HEK293 (cell line): ENCODE results near the gene STMN1.
"Not testable (repeated sequence)": the region's sequence is repeated elsewhere in the genome, so short reads cannot be mapped to it uniquely, and the experiment has no call there.

ENCODE experiments used
- CTCF ChIA-PET: fragments of 350-600 bp; formaldehyde crosslinking; extraction: SDS; loops from one replicate; lab custom pipeline; 2021; ENCODE audit warnings: antibody characterized with exemption; lab: Yijun Ruan, JAX
- POLR2A ChIA-PET: fragments of 300-600 bp; formaldehyde crosslinking; extraction: SDS; loops from one replicate; lab custom pipeline; 2020; ENCODE audit warnings: antibody characterized with exemption, inconsistent platforms; lab: Yijun Ruan, JAX
- H3K27ac ChIP-seq: fragments of 200-500 bp; sonication (Bioruptor generic); 2 replicates; pipeline ENCODE4 v1.5.1; 2014; ENCODE audit warnings: low read depth, low read length, control low read depth, inconsistent platforms; ENCODE audit errors: extremely low read depth
- H3K36me3 ChIP-seq, 2 experiments: fragments of 200-500 bp in 1 of 2; sonication (Bioruptor generic) in 1 of 2; 1 replicate in 1 of 2; 2 replicates in 1 of 2; pipeline ENCODE4 v1.5.1; 2014 to 2017; ENCODE audit warnings: inconsistent platforms in 2 of 2, low read length in 2 of 2; ENCODE audit not compliant: control insufficient read depth in 2 of 2, insufficient read depth in 1 of 2
- H3K4me1 ChIP-seq: fragments of 200-500 bp; sonication (Bioruptor generic); 2 replicates; pipeline ENCODE4 v1.5.1; 2014; ENCODE audit warnings: mild to moderate bottlenecking, low read length, inconsistent platforms; ENCODE audit not compliant: control insufficient read depth, insufficient read depth
- H3K4me3 ChIP-seq: 2 replicates; pipeline ENCODE4 v1.5.1; 2011; ENCODE audit warnings: low read depth, mild to moderate bottlenecking, control low read depth, low read length, moderate library complexity
- H3K9me3 ChIP-seq: fragments of 200-500 bp; sonication (Bioruptor generic); 2 replicates; pipeline ENCODE4 v1.5.1; 2014; ENCODE audit warnings: low read depth, low read length, inconsistent platforms; ENCODE audit not compliant: control insufficient read depth, insufficient read depth
- GLIS1 ChIP-seq: fragments of 450-650 bp; formaldehyde crosslinking; IDR thresholded peaks from 2 replicates; pipeline ENCODE4 v1.5.1; 2016; ENCODE audit warnings: missing biosample characterization, missing genetic modification characterization
- KLF7 ChIP-seq: fragments of 450-650 bp; formaldehyde crosslinking; IDR thresholded peaks from 2 replicates; pipeline ENCODE4 v1.5.1; 2016; ENCODE audit warnings: missing biosample characterization, missing genetic modification characterization, borderline replicate concordance
- MEIS1 ChIP-seq: sonication (generic); formaldehyde crosslinking; IDR thresholded peaks from 2 replicates; pipeline ENCODE4 v1.8.1; 2022; ENCODE audit warnings: missing genetic modification reagents, mild to moderate bottlenecking, borderline replicate concordance
- YY1 ChIP-seq: fragments of 450-650 bp; formaldehyde crosslinking; IDR thresholded peaks from 2 replicates; pipeline ENCODE4 v1.5.1; 2018; ENCODE audit warnings: missing biosample characterization, missing genetic modification characterization
- ZBTB17 ChIP-seq: fragments of 450-650 bp; formaldehyde crosslinking; IDR thresholded peaks from 2 replicates; pipeline ENCODE4 v1.5.1; 2016; ENCODE audit warnings: missing biosample characterization, missing genetic modification characterization
- ZBTB20 ChIP-seq: fragments of 450-650 bp; formaldehyde crosslinking; IDR thresholded peaks from 2 replicates; pipeline ENCODE4 v1.5.1; 2016; ENCODE audit warnings: missing biosample characterization, missing genetic modification characterization
- ZBTB7A ChIP-seq: fragments of 450-650 bp; formaldehyde crosslinking; IDR thresholded peaks from 2 replicates; pipeline ENCODE4 v1.5.1; 2016; ENCODE audit warnings: low read depth, missing biosample characterization, missing genetic modification characterization
- ZNF169 ChIP-seq: fragments of 450-650 bp; formaldehyde crosslinking; IDR thresholded peaks from 2 replicates; pipeline ENCODE4 v1.5.1; 2016; ENCODE audit warnings: missing biosample characterization, missing genetic modification characterization
- ZNF335 ChIP-seq: fragments of 450-650 bp; formaldehyde crosslinking; conservative IDR thresholded peaks from 2 replicates; pipeline ENCODE4 v1.5.1; 2016; ENCODE audit warnings: missing biosample characterization, missing genetic modification characterization
- ZNF792 ChIP-seq: fragments of 450-650 bp; formaldehyde crosslinking; IDR thresholded peaks from 2 replicates; pipeline ENCODE4 v1.5.1; 2016; ENCODE audit warnings: missing biosample characterization, missing genetic modification characterization
- TF ChIP-seq, protein P1 (sequence below): fragments of 450-650 bp; formaldehyde crosslinking; IDR thresholded peaks from 2 replicates; pipeline ENCODE4 v1.5.1; 2016; ENCODE audit warnings: missing biosample characterization, missing genetic modification characterization
- TF ChIP-seq, protein P2 (sequence below): fragments of 450-650 bp; formaldehyde crosslinking; conservative IDR thresholded peaks from 2 replicates; pipeline ENCODE4 v1.5.1; 2016; ENCODE audit warnings: low read depth, missing biosample characterization, missing genetic modification characterization
- TF ChIP-seq, protein P3 (sequence below): fragments of 450-650 bp; formaldehyde crosslinking; IDR thresholded peaks from 2 replicates; pipeline ENCODE4 v1.5.1; 2016; ENCODE audit warnings: missing biosample characterization, missing genetic modification characterization

The STMN1 gene

DNA sequence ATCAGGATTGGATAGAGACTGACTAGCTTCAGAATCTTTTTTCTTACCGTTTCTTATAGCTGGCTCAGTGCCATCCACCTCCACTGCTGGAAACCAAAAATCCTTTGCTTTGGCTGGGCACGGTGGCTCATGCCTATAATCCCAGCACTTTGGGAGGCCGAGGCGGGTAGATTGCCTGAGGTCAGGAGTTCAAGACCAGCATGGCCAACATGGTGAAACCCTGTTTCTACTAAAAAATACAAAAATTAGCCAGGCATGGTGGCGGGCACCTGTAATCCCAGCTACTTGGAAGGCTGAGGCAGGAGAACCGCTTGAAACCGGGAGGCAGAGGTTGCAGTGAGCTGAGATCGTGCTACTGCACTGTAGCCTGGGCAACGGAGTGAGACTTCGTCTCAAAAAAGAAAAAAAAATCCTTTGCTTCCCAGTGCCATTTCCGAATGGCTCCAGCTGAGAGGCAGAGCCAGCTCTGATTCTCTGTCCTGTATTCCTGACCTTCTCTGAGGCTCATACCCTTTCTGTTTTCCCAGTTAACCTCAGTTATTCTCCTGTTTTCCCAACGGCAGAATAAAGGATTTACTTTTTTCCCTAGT lies 26.7 kb upstream of the STMN1 start:
- CTCF ChIA-PET, H3K27ac ChIP-seq: not testable (repeated sequence)
- POLR2A ChIA-PET, result interaction anchor here (1.6 kb wide), 1 partner anchor 10 kb away, joined by 5 read pairs; no protein-coding TSS in a partner anchor
- TF ChIP-seq ZBTB17 (0 out of 2 replicates have a peak, but pooled peaks have one; percentile 33), GLIS1 (tag by site-specific recombination) (peak; percentile 30; the same call in 1 of the 2 replicates), ZNF335 (tag by site-specific recombination) (peak; percentile 95)
- TF ChIP-seq, all 188 proteins: peak for 3; not testable (repeated sequence) for 185
- H3K4me1 ChIP-seq, H3K36me3 ChIP-seq, H3K9me3 ChIP-seq, H3K4me3 ChIP-seq: not testable (repeated sequence)

DNA sequence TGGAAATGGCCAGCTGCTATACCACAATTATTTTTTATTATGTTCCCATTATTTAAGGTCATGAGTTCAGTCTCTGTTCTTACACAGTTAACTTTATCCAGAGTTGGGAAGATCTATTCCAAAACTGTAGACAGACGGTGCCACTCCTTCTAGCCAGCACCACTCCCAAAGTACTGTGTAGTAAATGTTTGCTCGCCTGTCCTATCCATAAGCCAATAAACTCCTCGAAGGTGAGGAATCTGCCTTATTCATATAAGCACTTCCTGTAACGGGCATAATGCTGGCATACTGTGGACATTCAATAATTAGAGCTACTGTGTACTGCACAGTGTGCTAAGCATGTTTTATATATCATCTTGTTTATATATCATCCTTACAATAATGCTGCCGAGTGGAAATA lies 26.1 kb upstream of the STMN1 start:
- CTCF ChIA-PET, result no interaction called here
- POLR2A ChIA-PET, result interaction anchor here (0.6 kb wide), 1 partner anchor 56 kb away, joined by 3 read pairs; no protein-coding TSS in a partner anchor
- Histone ChIP-seq H3K27ac (no peak overlapping the region), H3K4me1 (no peaks in the 10 kb centered on the region), H3K36me3 (no peaks in the 10 kb centered on the region), H3K9me3 (no peaks in the 10 kb centered on the region), H3K4me3 (no peak overlapping the region)
- TF ChIP-seq, protein P1, sequence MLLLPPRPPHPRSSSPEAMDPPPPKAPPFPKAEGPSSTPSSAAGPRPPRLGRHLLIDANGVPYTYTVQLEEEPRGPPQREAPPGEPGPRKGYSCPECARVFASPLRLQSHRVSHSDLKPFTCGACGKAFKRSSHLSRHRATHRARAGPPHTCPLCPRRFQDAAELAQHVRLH (tag by site-specific recombination), result no peak
- TF ChIP-seq YY1 (tag by site-specific recombination) (no peak), ZBTB20 (tag by site-specific recombination) (peak; percentile 13; the same call in 1 of the 2 replicates)
- TF ChIP-seq, protein P2, sequence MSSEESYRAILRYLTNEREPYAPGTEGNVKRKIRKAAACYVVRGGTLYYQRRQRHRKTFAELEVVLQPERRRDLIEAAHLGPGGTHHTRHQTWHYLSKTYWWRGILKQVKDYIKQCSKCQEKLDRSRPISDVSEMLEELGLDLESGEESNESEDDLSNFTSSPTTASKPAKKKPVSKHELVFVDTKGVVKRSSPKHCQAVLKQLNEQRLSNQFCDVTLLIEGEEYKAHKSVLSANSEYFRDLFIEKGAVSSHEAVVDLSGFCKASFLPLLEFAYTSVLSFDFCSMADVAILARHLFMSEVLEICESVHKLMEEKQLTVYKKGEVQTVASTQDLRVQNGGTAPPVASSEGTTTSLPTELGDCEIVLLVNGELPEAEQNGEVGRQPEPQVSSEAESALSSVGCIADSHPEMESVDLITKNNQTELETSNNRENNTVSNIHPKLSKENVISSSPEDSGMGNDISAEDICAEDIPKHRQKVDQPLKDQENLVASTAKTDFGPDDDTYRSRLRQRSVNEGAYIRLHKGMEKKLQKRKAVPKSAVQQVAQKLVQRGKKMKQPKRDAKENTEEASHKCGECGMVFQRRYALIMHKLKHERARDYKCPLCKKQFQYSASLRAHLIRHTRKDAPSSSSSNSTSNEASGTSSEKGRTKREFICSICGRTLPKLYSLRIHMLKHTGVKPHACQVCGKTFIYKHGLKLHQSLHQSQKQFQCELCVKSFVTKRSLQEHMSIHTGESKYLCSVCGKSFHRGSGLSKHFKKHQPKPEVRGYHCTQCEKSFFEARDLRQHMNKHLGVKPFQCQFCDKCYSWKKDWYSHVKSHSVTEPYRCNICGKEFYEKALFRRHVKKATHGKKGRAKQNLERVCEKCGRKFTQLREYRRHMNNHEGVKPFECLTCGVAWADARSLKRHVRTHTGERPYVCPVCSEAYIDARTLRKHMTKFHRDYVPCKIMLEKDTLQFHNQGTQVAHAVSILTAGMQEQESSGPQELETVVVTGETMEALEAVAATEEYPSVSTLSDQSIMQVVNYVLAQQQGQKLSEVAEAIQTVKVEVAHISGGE (tag by site-specific recombination), result no peak

DNA sequence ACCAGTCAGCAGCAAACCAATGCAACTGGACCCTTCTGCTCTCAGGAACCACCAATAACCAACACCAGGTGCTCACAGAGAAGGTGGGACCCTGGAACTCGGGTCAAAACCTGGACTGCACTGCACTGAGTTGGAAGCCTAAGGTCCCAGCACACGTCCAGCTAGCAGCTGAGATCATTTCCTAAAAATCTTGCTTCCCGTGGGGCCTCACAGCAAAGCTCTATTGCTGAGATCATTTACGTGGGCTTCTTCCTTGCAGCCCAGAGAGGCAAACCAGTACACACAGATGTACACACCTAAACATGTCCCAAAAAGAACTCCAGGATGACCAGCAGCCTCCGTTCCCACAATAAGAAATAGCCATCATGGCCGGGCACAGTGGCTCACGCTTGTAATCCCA lies 22.8 kb upstream of the STMN1 start:
- no peak overlapping the region for H3K27ac ChIP-seq
- H3K36me3 ChIP-seq, result no peaks in the 10 kb centered on the region
- H3K4me3 ChIP-seq, result no peak overlapping the region
- no peaks in the 10 kb centered on the region for H3K9me3 ChIP-seq
- no peak for TF ChIP-seq MEIS1
- TF ChIP-seq, protein P3, sequence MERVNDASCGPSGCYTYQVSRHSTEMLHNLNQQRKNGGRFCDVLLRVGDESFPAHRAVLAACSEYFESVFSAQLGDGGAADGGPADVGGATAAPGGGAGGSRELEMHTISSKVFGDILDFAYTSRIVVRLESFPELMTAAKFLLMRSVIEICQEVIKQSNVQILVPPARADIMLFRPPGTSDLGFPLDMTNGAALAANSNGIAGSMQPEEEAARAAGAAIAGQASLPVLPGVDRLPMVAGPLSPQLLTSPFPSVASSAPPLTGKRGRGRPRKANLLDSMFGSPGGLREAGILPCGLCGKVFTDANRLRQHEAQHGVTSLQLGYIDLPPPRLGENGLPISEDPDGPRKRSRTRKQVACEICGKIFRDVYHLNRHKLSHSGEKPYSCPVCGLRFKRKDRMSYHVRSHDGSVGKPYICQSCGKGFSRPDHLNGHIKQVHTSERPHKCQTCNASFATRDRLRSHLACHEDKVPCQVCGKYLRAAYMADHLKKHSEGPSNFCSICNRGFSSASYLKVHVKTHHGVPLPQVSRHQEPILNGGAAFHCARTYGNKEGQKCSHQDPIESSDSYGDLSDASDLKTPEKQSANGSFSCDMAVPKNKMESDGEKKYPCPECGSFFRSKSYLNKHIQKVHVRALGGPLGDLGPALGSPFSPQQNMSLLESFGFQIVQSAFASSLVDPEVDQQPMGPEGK (tag by site-specific recombination), result no peak
- no peak for TF ChIP-seq ZBTB7A (tag by site-specific recombination)
- TF ChIP-seq KLF7 (tag by site-specific recombination), result no peak
- no peak for TF ChIP-seq ZNF169 (tag by site-specific recombination)
- no peak for TF ChIP-seq ZNF792 (tag by site-specific recombination)
- 0 out of 2 replicates have a peak, but pooled peaks cover 4% of the 10 kb centered on the region for H3K4me1 ChIP-seq
- CTCF ChIA-PET, result no interaction called here
- POLR2A ChIA-PET, result no interaction called here
